SK-N-SH treated with all-trans-retinoic acid at 6 μM for 48 hours (cell line): ENCODE data around the gene SFXN5.

Experiments
- SNAI2 ChIP-seq: fragments of 250-450 bp; sonication (Bioruptor Pico); IDR thresholded peaks from 2 replicates; pipeline ENCODE4 v1.5.0; 2020; ENCODE audit warnings: mild to moderate bottlenecking, moderate library complexity
- TOX ChIP-seq: fragments of 250-450 bp; sonication (Bioruptor Pico); IDR thresholded peaks from 2 replicates; pipeline ENCODE4 v1.8.0; 2021; ENCODE audit warnings: mild to moderate bottlenecking, moderate library complexity, borderline replicate concordance
- ZFP3 ChIP-seq: fragments of 250-450 bp; sonication (Bioruptor Pico); IDR thresholded peaks from 2 replicates; pipeline ENCODE4 v1.5.0; 2020; ENCODE audit warnings: mild to moderate bottlenecking, moderate library complexity
- ZFP30 ChIP-seq: fragments of 450-650 bp; formaldehyde crosslinking; IDR thresholded peaks from 2 replicates; pipeline ENCODE4 v1.5.0; 2022; ENCODE audit warnings: mild to moderate bottlenecking, moderate library complexity
- ZNF70 ChIP-seq: fragments of 450-650 bp; formaldehyde crosslinking; IDR thresholded peaks from 2 replicates; pipeline ENCODE4 v1.5.0; 2020; ENCODE audit warnings: mild to moderate bottlenecking, moderate library complexity
- TF ChIP-seq, protein P1 (sequence below): fragments of 250-450 bp; sonication (Bioruptor Pico); IDR thresholded peaks from 2 replicates; pipeline ENCODE4 v1.5.0; 2020; ENCODE audit warnings: mild to moderate bottlenecking, moderate library complexity
- TF ChIP-seq, protein P2 (sequence below): fragments of 250-450 bp; sonication (Bioruptor Pico); IDR thresholded peaks from 2 replicates; pipeline ENCODE4 v1.8.0; 2020; ENCODE audit warnings: mild to moderate bottlenecking, moderate library complexity, borderline replicate concordance

DNA sequence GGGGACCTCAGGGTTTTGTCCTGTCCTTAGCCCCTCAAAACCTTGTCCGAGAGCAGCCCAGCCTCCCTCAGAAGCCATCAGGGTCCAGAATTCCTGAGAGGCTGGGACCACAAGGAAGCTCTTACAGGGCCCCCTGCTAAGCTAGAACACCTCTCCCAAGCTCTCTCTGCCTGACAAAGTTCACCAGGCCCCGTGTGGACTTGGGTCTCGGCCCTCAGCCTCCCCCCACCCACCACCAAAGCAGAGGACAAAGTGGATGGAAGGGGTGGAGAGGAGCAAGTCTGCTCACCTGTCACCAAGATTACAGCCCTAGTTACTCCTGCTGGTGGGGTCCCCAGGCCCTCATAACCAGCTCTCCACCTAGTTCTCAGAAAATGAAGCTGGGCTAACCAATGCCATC, 24.4 kb upstream of the SFXN5 start:
- TF ChIP-seq ZFP30 (CRISPR knock-in tag) = no peak
- no peak for TF ChIP-seq TOX
- TF ChIP-seq, protein P1, sequence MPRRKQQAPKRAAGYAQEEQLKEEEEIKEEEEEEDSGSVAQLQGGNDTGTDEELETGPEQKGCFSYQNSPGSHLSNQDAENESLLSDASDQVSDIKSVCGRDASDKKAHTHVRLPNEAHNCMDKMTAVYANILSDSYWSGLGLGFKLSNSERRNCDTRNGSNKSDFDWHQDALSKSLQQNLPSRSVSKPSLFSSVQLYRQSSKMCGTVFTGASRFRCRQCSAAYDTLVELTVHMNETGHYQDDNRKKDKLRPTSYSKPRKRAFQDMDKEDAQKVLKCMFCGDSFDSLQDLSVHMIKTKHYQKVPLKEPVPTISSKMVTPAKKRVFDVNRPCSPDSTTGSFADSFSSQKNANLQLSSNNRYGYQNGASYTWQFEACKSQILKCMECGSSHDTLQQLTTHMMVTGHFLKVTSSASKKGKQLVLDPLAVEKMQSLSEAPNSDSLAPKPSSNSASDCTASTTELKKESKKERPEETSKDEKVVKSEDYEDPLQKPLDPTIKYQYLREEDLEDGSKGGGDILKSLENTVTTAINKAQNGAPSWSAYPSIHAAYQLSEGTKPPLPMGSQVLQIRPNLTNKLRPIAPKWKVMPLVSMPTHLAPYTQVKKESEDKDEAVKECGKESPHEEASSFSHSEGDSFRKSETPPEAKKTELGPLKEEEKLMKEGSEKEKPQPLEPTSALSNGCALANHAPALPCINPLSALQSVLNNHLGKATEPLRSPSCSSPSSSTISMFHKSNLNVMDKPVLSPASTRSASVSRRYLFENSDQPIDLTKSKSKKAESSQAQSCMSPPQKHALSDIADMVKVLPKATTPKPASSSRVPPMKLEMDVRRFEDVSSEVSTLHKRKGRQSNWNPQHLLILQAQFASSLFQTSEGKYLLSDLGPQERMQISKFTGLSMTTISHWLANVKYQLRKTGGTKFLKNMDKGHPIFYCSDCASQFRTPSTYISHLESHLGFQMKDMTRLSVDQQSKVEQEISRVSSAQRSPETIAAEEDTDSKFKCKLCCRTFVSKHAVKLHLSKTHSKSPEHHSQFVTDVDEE (CRISPR knock-in tag) = no peak
- TF ChIP-seq ZFP3 (CRISPR knock-in tag) = no peak
- no peak for TF ChIP-seq SNAI2
- no peak for TF ChIP-seq ZNF70 (CRISPR knock-in tag)
- TF ChIP-seq, protein P2, sequence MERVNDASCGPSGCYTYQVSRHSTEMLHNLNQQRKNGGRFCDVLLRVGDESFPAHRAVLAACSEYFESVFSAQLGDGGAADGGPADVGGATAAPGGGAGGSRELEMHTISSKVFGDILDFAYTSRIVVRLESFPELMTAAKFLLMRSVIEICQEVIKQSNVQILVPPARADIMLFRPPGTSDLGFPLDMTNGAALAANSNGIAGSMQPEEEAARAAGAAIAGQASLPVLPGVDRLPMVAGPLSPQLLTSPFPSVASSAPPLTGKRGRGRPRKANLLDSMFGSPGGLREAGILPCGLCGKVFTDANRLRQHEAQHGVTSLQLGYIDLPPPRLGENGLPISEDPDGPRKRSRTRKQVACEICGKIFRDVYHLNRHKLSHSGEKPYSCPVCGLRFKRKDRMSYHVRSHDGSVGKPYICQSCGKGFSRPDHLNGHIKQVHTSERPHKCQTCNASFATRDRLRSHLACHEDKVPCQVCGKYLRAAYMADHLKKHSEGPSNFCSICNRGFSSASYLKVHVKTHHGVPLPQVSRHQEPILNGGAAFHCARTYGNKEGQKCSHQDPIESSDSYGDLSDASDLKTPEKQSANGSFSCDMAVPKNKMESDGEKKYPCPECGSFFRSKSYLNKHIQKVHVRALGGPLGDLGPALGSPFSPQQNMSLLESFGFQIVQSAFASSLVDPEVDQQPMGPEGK (CRISPR knock-in tag) = no peak
